HCT116 (cell line): ENCODE data around the gene ZBTB42. TPM values are rescaled to one million over a fixed set of nuclear protein-coding genes. Genes with fewer than 3 reads are reported as not detected.

Experiments used
- ATAC-seq: fragments of 200-7000 bp; cut with Tn5 transposase; 2 replicates; pipeline ENCODE4 v1.9.1; 2020; ENCODE audit warnings: mild to moderate bottlenecking, moderate library complexity
- BruUV-seq: library from RNA; stranded (reverse); fragments of 400-500 nt; replicated peaks from 2 replicates; lab custom pipeline; 2021; lab: Mats Ljungman, UMichigan
- CTCF ChIA-PET: fragments of 300-600 bp; sonication (Branson Sonifier 250); formaldehyde crosslinking; loops from one replicate; lab custom pipeline; 2021; ENCODE audit warnings: antibody characterized with exemption; lab: Charles Lee
- POLR2A ChIA-PET: fragments of 300-600, 350-600 bp; sonication (Branson Sonifier 250); formaldehyde crosslinking; loops from one replicate; lab custom pipeline; 2021; ENCODE audit warnings: antibody characterized with exemption; lab: Charles Lee
- RAD21 ChIA-PET, 2 experiments: fragments of 300-600 bp; sonication (Branson Sonifier 250); formaldehyde crosslinking; loops; one replicate each; lab custom pipeline; 2023; ENCODE audit warnings: low total read pairs in 2 of 2; ENCODE audit not compliant: uncharacterized antibody in 2 of 2, unreplicated experiment in 2 of 2, low non-redundant PET in 1 of 2; lab: Charles Lee
- DNase-seq: peaks from one replicate; pipeline ENCODE4 v3.0.0-alpha.2; 2010; ENCODE audit warnings: low read depth, low spot score
- H2AFZ ChIP-seq: fragments of 200-600 bp; shearing (Covaris generic), sonication (generic); 2 replicates; pipeline ENCODE4 v1.6.1; 2017; ENCODE audit warnings: low read depth, mixed run types, mixed read lengths, antibody characterized with exemption, low read length; ENCODE audit not compliant: poor library complexity, severe bottlenecking
- H3K27ac ChIP-seq: 2 replicates; pipeline ENCODE4 v1.5.1; 2012; ENCODE audit warnings: low read depth, low read length
- H3K27me3 ChIP-seq: fragments of 200-600 bp; sonication (generic); 2 replicates; pipeline ENCODE4 v1.6.1; 2016; ENCODE audit warnings: mixed run types, low read length, mixed read lengths; ENCODE audit not compliant: insufficient read depth
- H3K36me3 ChIP-seq, 2 experiments: fragments of 200-500 bp in 1 of 2; fragments of 200-600 bp in 1 of 2; sonication (Bioruptor generic) in 1 of 2; sonication (generic) in 1 of 2; 2 replicates each; pipeline versions ENCODE4 v1.5.1 to v1.6.1; 2014 to 2016; ENCODE audit warnings: low read length in 2 of 2, inconsistent platforms in 1 of 2, mixed read lengths in 1 of 2, mixed run types in 1 of 2; ENCODE audit not compliant: insufficient read depth in 2 of 2, control insufficient read depth in 1 of 2
- H3K4me1 ChIP-seq, 2 experiments: fragments of 200-600 bp in 1 of 2; sonication (generic) in 1 of 2; 2 replicates each; pipeline versions ENCODE4 v1.5.1 to v1.6.1; 2012 to 2017; ENCODE audit warnings: low read length in 2 of 2, inconsistent platforms in 1 of 2, mild to moderate bottlenecking in 1 of 2, mixed read lengths in 1 of 2, mixed run types in 1 of 2, moderate library complexity in 1 of 2; ENCODE audit not compliant: insufficient read depth in 2 of 2, control insufficient read depth in 1 of 2
- H3K4me2 ChIP-seq: fragments of 200-600 bp; sonication (generic); 2 replicates; pipeline ENCODE4 v1.6.1; 2017; ENCODE audit warnings: mixed run types, low read length, mixed read lengths
- H3K4me3 ChIP-seq, 2 experiments: fragments of 200-600 bp in 1 of 2; sonication (generic) in 1 of 2; replicated peaks in 1 of 2; 2 replicates each; pipeline ENCODE4 v1.5.1; 2011 to 2016; ENCODE audit warnings: low read length in 2 of 2, control low read depth in 1 of 2, low read depth in 1 of 2, mild to moderate bottlenecking in 1 of 2, mixed read lengths in 1 of 2, mixed run types in 1 of 2
- H3K79me2 ChIP-seq: fragments of 200-600 bp; sonication (generic); 2 replicates; pipeline ENCODE4 v1.6.1; 2017; ENCODE audit warnings: mild to moderate bottlenecking, mixed run types, low read length, moderate library complexity, mixed read lengths; ENCODE audit not compliant: insufficient read depth
- H3K9ac ChIP-seq: fragments of 200-600 bp; sonication (generic); 2 replicates; pipeline ENCODE4 v1.6.1; 2016; ENCODE audit warnings: low read length, mixed read lengths
- H3K9me2 ChIP-seq: fragments of 200-600 bp; sonication (generic), shearing (Covaris generic); 2 replicates; pipeline ENCODE4 v1.6.1; 2017; ENCODE audit warnings: mixed run types, mild to moderate bottlenecking, moderate library complexity; ENCODE audit not compliant: insufficient read depth
- H3K9me3 ChIP-seq, 2 experiments: fragments of 200-500 bp in 1 of 2; fragments of 200-600 bp in 1 of 2; sonication (Bioruptor generic) in 1 of 2; sonication (generic) in 1 of 2; 2 replicates each; pipeline ENCODE4 v1.6.1; 2014 to 2017; ENCODE audit warnings: low read length in 2 of 2, mixed read lengths in 2 of 2, inconsistent platforms in 1 of 2, low read depth in 1 of 2, mild to moderate bottlenecking in 1 of 2, mixed run types in 1 of 2, moderate library complexity in 1 of 2; ENCODE audit not compliant: control insufficient read depth in 1 of 2, insufficient read depth in 1 of 2
- H4K20me1 ChIP-seq: fragments of 200-600 bp; sonication (generic), shearing (Covaris generic); 2 replicates; pipeline ENCODE4 v1.6.1; 2017; ENCODE audit warnings: mixed run types, mild to moderate bottlenecking, moderate library complexity; ENCODE audit not compliant: insufficient read depth
- CBX3 ChIP-seq: IDR thresholded peaks from 2 replicates; pipeline ENCODE4 v1.6.1; 2012; ENCODE audit warnings: low read depth
- EGR1 ChIP-seq: IDR thresholded peaks from 2 replicates; pipeline ENCODE4 v1.6.1; 2012; ENCODE audit warnings: low read depth
- POLR2AphosphoS5 ChIP-seq: IDR thresholded peaks from 2 replicates; pipeline ENCODE4 v1.6.1; 2011; ENCODE audit warnings: mild to moderate bottlenecking, low read depth, low read length, moderate library complexity
- TCF7L2 ChIP-seq: IDR thresholded peaks from 2 replicates; pipeline ENCODE4 v1.7.0; 2011; ENCODE audit warnings: borderline replicate concordance, inconsistent platforms; ENCODE audit not compliant: insufficient read depth, insufficient read length; ENCODE audit errors: extremely low read depth
- YY1 ChIP-seq: IDR thresholded peaks from 2 replicates; pipeline ENCODE4 v1.6.1; 2011; ENCODE audit warnings: low read length, low read depth, moderate library complexity, mild to moderate bottlenecking; ENCODE audit not compliant: insufficient replicate concordance; ENCODE audit errors: extremely low read depth
- ZFX ChIP-seq: fragments of 450-650 bp; IDR thresholded peaks from 2 replicates; pipeline ENCODE4 v1.6.1; 2017
- ZNF274 ChIP-seq: fragments of 200-500 bp; sonication (Bioruptor generic); IDR thresholded peaks from 2 replicates; pipeline ENCODE4 v1.6.1; 2014; ENCODE audit warnings: mild to moderate bottlenecking, low read depth, low read length, inconsistent platforms
- intact Hi-C: fragments of 100-400 bp; cut with micrococcal nuclease; formaldehyde crosslinking; loops from 2 replicates; pipeline ENCODE4 v1.10.0; 2022
- total RNA-seq: library from RNA; stranded (reverse); gene quantifications from one replicate; pipeline ENCODE4 v1.2.1, GENCODE V29; 2021; ENCODE audit not compliant: unreplicated experiment
- TF ChIP-seq, protein P1 (sequence below), 3 experiments: fragments of 200-600 bp in 1 of 3; sonication (generic) in 1 of 3; IDR thresholded peaks in 2 of 3; conservative IDR thresholded peaks in 1 of 3; 2 replicates each; pipeline ENCODE4 v1.5.1; 2012 to 2017; ENCODE audit warnings: low read depth in 2 of 3, low read length in 2 of 3, antibody characterized with exemption in 1 of 3, borderline replicate concordance in 1 of 3, control low read depth in 1 of 3, mild to moderate bottlenecking in 1 of 3, mixed read lengths in 1 of 3, mixed run types in 1 of 3, moderate library complexity in 1 of 3; ENCODE audit not compliant: insufficient read depth in 1 of 3

ZBTB42 gene
- total RNA-seq, 1 experiment from 2014 or later = 4.4 TPM

DNA sequence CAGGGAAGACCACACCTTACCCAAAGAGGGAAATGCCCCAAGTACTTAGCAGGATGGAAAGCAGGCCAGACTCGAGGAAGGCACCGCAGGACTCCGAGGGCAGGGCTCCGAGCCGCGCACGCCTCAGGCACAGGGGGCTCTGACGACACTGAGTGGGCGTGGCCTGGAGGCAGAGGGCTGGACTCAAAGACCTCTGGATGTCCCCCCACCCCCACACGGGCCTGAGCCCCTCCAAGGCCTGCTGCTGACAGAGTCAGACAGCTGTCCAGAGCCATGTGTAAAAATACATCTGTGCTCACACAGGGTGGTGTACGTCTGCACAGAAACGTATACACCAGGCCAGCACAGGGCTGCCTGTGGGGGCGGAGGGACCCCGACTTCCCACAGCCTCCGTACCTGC lies 6.8 kb upstream of the ZBTB42 start:
- Histone ChIP-seq H2AFZ (no peak overlapping the region), H3K9ac (peak overlapping the region; percentile 68), H3K9me2 (no peaks in the 10 kb centered on the region), H3K79me2 (peaks cover 54% of the 10 kb centered on the region), H3K4me1 (peaks cover 22 to 41% of the 10 kb centered on the region in 2 experiments), H3K36me3 (peaks cover 8 to 12% of the 10 kb centered on the region in 2 experiments), H3K27ac (peak overlapping the region; percentile 93), H4K20me1 (no peaks in the 10 kb centered on the region), H3K4me3 (peak overlapping the region; percentile 65 to 88), H3K4me2 (peak overlapping the region; percentile 82), H3K27me3 (no peaks in the 10 kb centered on the region)
- ChIA-PET CTCF (interaction anchor here (1.1 kb wide), 1 partner anchor 26 kb away, joined by 4 read pairs; no protein-coding TSS in a partner anchor), POLR2A (no interaction called here), RAD21 (no interaction called here)
- ATAC-seq (peak; percentile 70), DNase-seq (no peak)
- BruUV-seq = TSS peak; percentile 64
- intact Hi-C loops = no loop called here
- no peak for TF ChIP-seq CBX3
- peak; percentile 28; the same call in 1 of the 2 replicates for TF ChIP-seq POLR2AphosphoS5
- TF ChIP-seq, all 23 proteins: peak for 1
- H3K9me3 ChIP-seq = no peaks in the 10 kb centered on the region

DNA sequence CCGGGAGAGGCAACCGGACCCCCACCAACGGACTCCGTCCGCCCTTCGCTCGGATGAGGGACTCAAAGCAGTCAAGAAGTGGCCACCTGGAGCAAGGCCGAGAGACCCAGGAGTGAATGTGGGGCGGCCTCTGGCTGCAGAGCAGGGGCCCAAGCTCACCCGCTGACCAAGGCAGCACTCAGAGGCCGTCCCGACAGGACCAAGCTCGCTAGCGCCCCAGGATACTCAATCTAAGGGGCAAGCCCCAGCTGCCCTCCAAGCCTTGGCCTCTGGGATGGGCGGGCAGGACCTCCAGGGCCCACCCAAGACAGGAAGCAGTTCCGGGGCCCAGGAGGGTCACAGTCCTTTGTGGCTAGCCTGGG lies 6.3 kb upstream of the ZBTB42 start:
- TF ChIP-seq POLR2AphosphoS5 = no peak
- no peak for TF ChIP-seq ZNF274
- no peak for TF ChIP-seq ZFX
- no peak for TF ChIP-seq EGR1
- no peak for TF ChIP-seq YY1
- TF ChIP-seq, protein P1, sequence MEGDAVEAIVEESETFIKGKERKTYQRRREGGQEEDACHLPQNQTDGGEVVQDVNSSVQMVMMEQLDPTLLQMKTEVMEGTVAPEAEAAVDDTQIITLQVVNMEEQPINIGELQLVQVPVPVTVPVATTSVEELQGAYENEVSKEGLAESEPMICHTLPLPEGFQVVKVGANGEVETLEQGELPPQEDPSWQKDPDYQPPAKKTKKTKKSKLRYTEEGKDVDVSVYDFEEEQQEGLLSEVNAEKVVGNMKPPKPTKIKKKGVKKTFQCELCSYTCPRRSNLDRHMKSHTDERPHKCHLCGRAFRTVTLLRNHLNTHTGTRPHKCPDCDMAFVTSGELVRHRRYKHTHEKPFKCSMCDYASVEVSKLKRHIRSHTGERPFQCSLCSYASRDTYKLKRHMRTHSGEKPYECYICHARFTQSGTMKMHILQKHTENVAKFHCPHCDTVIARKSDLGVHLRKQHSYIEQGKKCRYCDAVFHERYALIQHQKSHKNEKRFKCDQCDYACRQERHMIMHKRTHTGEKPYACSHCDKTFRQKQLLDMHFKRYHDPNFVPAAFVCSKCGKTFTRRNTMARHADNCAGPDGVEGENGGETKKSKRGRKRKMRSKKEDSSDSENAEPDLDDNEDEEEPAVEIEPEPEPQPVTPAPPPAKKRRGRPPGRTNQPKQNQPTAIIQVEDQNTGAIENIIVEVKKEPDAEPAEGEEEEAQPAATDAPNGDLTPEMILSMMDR (IDR thresholded peaks at IDR 0.05 in 2 of 3, conservative IDR thresholded peaks at IDR 0.05 in 1 of 3; ENCODE audit: borderline replicate concordance in 1 of 3, insufficient read depth in 1 of 3, low read depth in 2 of 3, low read length in 2 of 3) = no peak
- TF ChIP-seq TCF7L2 = no peak
- TF ChIP-seq, all 23 proteins: peak for 0
- H2AFZ ChIP-seq = no peak overlapping the region

More for the DNA sequence above, 6.3 kb upstream of the ZBTB42 start:
- ChIA-PET CTCF (interaction anchor here (1.1 kb wide), 1 partner anchor 26 kb away, joined by 4 read pairs; no protein-coding TSS in a partner anchor), RAD21 (no interaction called here), POLR2A (no interaction called here)
- Histone ChIP-seq H3K4me1 (peaks cover 22 to 41% of the 10 kb centered on the region in 2 experiments), H3K79me2 (peaks cover 49% of the 10 kb centered on the region), H3K36me3 (peaks cover 8% of the 10 kb centered on the region in 2 experiments), H3K9me3 (no peaks in the 10 kb centered on the region), H4K20me1 (no peaks in the 10 kb centered on the region), H3K27me3 (no peaks in the 10 kb centered on the region), H3K9ac (peak overlapping the region; percentile 68), H3K27ac (peak overlapping the region; percentile 93), H3K4me3 (peak overlapping the region; percentile 65 to 88), H3K9me2 (no peaks in the 10 kb centered on the region), H3K4me2 (peak overlapping the region; percentile 82)
- ATAC-seq (peak; percentile 35), DNase-seq (no peak)
- intact Hi-C loops = no loop called here
- no TSS peak for BruUV-seq
